Adrenal gland (tissue), 5 donors: ENCODE results near the gene TMEM132D.

Experiments
- CTCF ChIP-seq, 6 experiments: fragments of 450-650 bp in 4 of 6; fragments of 200-600 bp in 2 of 6; sonication (generic) in 1 of 6; IDR thresholded peaks; 1 replicate in 5 of 6; 2 replicates in 1 of 6; pipeline versions ENCODE4 v1.5.1 to v1.8.0; 2016 to 2021; ENCODE audit warnings: antibody characterized with exemption in 6 of 6, mild to moderate bottlenecking in 2 of 6, moderate library complexity in 1 of 6
- POLR2A ChIP-seq, 2 donors: fragments of 450-650 bp; IDR thresholded peaks; one replicate each; pipeline ENCODE4 v1.6.1; 2017; ENCODE audit warnings: antibody characterized with exemption in 2 of 2, mild to moderate bottlenecking in 2 of 2, moderate library complexity in 1 of 2
- donor health status: DM: no; HTN: no; CAD: no.

- no peak for TF ChIP-seq CTCF (IDR thresholded peaks at IDR 0.05)
- no peak for TF ChIP-seq POLR2A (IDR thresholded peaks at IDR 0.05)
These were observed 599.3 kb downstream of the TMEM132D start for GRCh38 chr12:129304529-129304928.
